Measurements from ENCODE around the gene HORMAD2.
"Not testable (repeated sequence)": the region's sequence is repeated elsewhere in the genome, so short reads cannot be mapped to it uniquely, and the experiment has no call there.

The HORMAD2 gene

GRCh38 chr22:30087037-30087436 is 6.8 kb downstream of the HORMAD2 start:
- TF ChIP-seq, protein P1, sequence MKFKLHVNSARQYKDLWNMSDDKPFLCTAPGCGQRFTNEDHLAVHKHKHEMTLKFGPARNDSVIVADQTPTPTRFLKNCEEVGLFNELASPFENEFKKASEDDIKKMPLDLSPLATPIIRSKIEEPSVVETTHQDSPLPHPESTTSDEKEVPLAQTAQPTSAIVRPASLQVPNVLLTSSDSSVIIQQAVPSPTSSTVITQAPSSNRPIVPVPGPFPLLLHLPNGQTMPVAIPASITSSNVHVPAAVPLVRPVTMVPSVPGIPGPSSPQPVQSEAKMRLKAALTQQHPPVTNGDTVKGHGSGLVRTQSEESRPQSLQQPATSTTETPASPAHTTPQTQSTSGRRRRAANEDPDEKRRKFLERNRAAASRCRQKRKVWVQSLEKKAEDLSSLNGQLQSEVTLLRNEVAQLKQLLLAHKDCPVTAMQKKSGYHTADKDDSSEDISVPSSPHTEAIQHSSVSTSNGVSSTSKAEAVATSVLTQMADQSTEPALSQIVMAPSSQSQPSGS (tag by site-specific recombination; IDR thresholded peaks at IDR 0.05; ENCODE audit: low read depth), result peak; percentile 86
- TF ChIP-seq ZNF629 (tag by site-specific recombination; IDR thresholded peaks at IDR 0.05), result 0 out of 2 replicates have a peak, but pooled peaks have one; percentile 16
- H3K36me3 ChIP-seq (ENCODE audit: control insufficient read depth in 2 of 2, insufficient read depth in 1 of 2, low read length in 2 of 2); H3K4me1 ChIP-seq (ENCODE audit: control insufficient read depth, insufficient read depth, low read length); H3K4me3 ChIP-seq (ENCODE audit: low read depth, low read length); POLR2A ChIA-PET; H3K27ac ChIP-seq (ENCODE audit: extremely low read depth, low read depth, low read length); H3K9me3 ChIP-seq (ENCODE audit: control insufficient read depth, insufficient read depth, low read depth, low read length): not testable (repeated sequence)
- CTCF ChIA-PET, result interaction anchor here (0.7 to 4.6 kb wide), 9 partner anchors 11 to 691 kb away, joined by 3 to 77 read pairs (median 3); no protein-coding TSS in a partner anchor

- no peak for TF ChIP-seq ZSCAN16 (tag by site-specific recombination; IDR thresholded peaks at IDR 0.05)
- no peak for TF ChIP-seq HOXD13 (CRISPR knock-in tag; IDR thresholded peaks at IDR 0.05; ENCODE audit: borderline replicate concordance)
- no peak for TF ChIP-seq ZNF10 (tag by site-specific recombination; IDR thresholded peaks at IDR 0.05)
- TF ChIP-seq ZNF19 (tag by site-specific recombination; IDR thresholded peaks at IDR 0.05; ENCODE audit: low read depth), result no peak
- TF ChIP-seq ZNF571 (tag by site-specific recombination; IDR thresholded peaks at IDR 0.05), result no peak
- no peak for TF ChIP-seq ZNF146 (tag by site-specific recombination; IDR thresholded peaks at IDR 0.05)
- TF ChIP-seq KLF10 (tag by site-specific recombination; IDR thresholded peaks at IDR 0.05), result no peak
- TF ChIP-seq ZNF239 (tag by site-specific recombination; IDR thresholded peaks at IDR 0.05), result no peak
- TF ChIP-seq, protein P2, sequence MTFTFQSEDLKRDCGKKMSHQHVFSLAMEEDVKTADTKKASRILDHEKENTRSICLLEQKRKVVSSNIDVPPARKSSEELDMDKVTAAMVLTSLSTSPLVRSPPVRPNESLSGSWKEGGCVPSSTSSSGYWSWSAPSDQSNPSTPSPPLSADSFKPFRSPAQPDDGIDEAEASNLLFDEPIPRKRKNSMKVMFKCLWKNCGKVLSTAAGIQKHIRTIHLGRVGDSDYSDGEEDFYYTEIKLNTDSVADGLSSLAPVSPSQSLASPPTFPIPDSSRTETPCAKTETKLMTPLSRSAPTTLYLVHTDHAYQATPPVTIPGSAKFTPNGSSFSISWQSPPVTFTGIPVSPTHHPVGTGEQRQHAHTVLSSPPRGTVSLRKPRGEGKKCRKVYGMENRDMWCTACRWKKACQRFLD (tag by site-specific recombination; IDR thresholded peaks at IDR 0.05), result no peak
- Histone ChIP-seq H3K27ac (ENCODE audit: extremely low read depth, low read depth, low read length) (no peak overlapping the region), H3K36me3 (ENCODE audit: control insufficient read depth in 2 of 2, insufficient read depth in 1 of 2, low read length in 2 of 2) (no peaks in the 10 kb centered on the region), H3K9me3 (ENCODE audit: control insufficient read depth, insufficient read depth, low read depth, low read length) (no peaks in the 10 kb centered on the region), H3K4me3 (ENCODE audit: low read depth, low read length) (no peak overlapping the region), H3K4me1 (ENCODE audit: control insufficient read depth, insufficient read depth, low read length) (no peaks in the 10 kb centered on the region)
- CTCF ChIA-PET, result interaction anchor here (0.5 to 4.6 kb wide), 14 partner anchors 11 to 692 kb away, joined by 3 to 77 read pairs (median 4); no protein-coding TSS in a partner anchor
- POLR2A ChIA-PET, result no interaction called here
These were observed 7.3 kb downstream of the HORMAD2 start for GRCh38 chr22:30087611-30088010.

- Histone ChIP-seq H3K9me3 (ENCODE audit: control insufficient read depth, insufficient read depth, low read depth, low read length) (no peaks in the 10 kb centered on the region), H3K4me1 (ENCODE audit: control insufficient read depth, insufficient read depth, low read length) (no peaks in the 10 kb centered on the region), H3K4me3 (ENCODE audit: low read depth, low read length) (no peak overlapping the region), H3K36me3 (ENCODE audit: control insufficient read depth in 2 of 2, insufficient read depth in 1 of 2, low read length in 2 of 2) (no peaks in the 10 kb centered on the region), H3K27ac (ENCODE audit: extremely low read depth, low read depth, low read length) (no peak overlapping the region)
- TF ChIP-seq HOXC10 (CRISPR knock-in tag; IDR thresholded peaks at IDR 0.05) (no peak), ZNF560 (tag by site-specific recombination; IDR thresholded peaks at IDR 0.05; ENCODE audit: borderline replicate concordance) (no peak)
- TF ChIP-seq, protein P3, sequence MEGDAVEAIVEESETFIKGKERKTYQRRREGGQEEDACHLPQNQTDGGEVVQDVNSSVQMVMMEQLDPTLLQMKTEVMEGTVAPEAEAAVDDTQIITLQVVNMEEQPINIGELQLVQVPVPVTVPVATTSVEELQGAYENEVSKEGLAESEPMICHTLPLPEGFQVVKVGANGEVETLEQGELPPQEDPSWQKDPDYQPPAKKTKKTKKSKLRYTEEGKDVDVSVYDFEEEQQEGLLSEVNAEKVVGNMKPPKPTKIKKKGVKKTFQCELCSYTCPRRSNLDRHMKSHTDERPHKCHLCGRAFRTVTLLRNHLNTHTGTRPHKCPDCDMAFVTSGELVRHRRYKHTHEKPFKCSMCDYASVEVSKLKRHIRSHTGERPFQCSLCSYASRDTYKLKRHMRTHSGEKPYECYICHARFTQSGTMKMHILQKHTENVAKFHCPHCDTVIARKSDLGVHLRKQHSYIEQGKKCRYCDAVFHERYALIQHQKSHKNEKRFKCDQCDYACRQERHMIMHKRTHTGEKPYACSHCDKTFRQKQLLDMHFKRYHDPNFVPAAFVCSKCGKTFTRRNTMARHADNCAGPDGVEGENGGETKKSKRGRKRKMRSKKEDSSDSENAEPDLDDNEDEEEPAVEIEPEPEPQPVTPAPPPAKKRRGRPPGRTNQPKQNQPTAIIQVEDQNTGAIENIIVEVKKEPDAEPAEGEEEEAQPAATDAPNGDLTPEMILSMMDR (tag by site-specific recombination; IDR thresholded peaks at IDR 0.05), result no peak
- ChIA-PET CTCF (interaction anchor here (0.6 to 4.6 kb wide), 83 partner anchors 9 to 1284 kb away, joined by 3 to 77 read pairs (median 4); partner anchors contain the start of gene ZMAT5), POLR2A (no interaction called here)
These were observed 8.2 kb downstream of the HORMAD2 start for GRCh38 chr22:30088468-30088867.

DNA sequence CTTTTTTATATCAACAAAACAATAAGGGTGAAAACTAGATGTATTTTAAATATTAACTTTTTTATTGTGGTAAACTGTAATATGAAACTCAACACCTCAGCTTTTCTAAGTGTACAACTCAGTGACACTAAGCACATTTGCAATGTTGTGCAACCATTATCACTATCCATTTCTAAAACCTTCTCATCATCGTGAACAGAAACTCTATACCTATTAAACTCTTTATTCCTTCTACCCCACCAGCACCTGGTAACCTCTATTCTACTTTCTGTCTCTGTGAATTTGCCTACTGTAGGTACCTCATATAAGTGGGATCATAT is 9.4 kb downstream of the HORMAD2 start:
- Histone ChIP-seq H3K36me3 (ENCODE audit: control insufficient read depth in 2 of 2, insufficient read depth in 1 of 2, low read length in 2 of 2) (no peaks in the 10 kb centered on the region), H3K9me3 (ENCODE audit: control insufficient read depth, insufficient read depth, low read depth, low read length) (no peaks in the 10 kb centered on the region), H3K27ac (ENCODE audit: extremely low read depth, low read depth, low read length) (no peak overlapping the region), H3K4me1 (ENCODE audit: control insufficient read depth, insufficient read depth, low read length) (no peaks in the 10 kb centered on the region), H3K4me3 (ENCODE audit: low read depth, low read length) (no peak overlapping the region)
- POLR2A ChIA-PET, result no interaction called here
- TF ChIP-seq TCF7L2 (IDR thresholded peaks at IDR 0.05; ENCODE audit: borderline replicate concordance, low read depth, low read length) (no peak), ZNF335 (tag by site-specific recombination; conservative IDR thresholded peaks at IDR 0.05) (peak; percentile 65; the same call in 1 of the 2 replicates)
- CTCF ChIA-PET, result interaction anchor here (0.5 to 4.6 kb wide), 20 partner anchors 13 to 591 kb away, joined by 3 to 77 read pairs (median 8); no protein-coding TSS in a partner anchor
